ENCODE results near the gene LDLRAD4.

The LDLRAD4 gene

GRCh38 chr18:13300029-13300428 lies 81.5 kb downstream of the LDLRAD4 start:
- Histone ChIP-seq H3K36me3 (ENCODE audit: insufficient read depth, low read length) (no peaks in the 10 kb centered on the region), H3K4me1 (ENCODE audit: control insufficient read depth, insufficient read depth, low read length, unreplicated experiment) (no peaks in the 10 kb centered on the region), H3K4me3 (ENCODE audit: low read depth, low read length) (no peak overlapping the region), H3K27ac (ENCODE audit: low read depth, low read length) (no peak overlapping the region), H2AFZ (ENCODE audit: low read length, unreplicated experiment) (no peak overlapping the region), H3K27me3 (ENCODE audit: insufficient read depth, low read length) (peaks cover 9% of the 10 kb centered on the region; the same call in 1 of the 2 replicates), H3K79me2 (ENCODE audit: control insufficient read depth, insufficient read depth, low read length, unreplicated experiment) (no peaks in the 10 kb centered on the region)

- peaks cover 15% of the 10 kb centered on the region; the same call in 1 of the 2 replicates for H3K27me3 ChIP-seq (ENCODE audit: insufficient read depth, low read length)
- H3K36me3 ChIP-seq (ENCODE audit: insufficient read depth, low read length) = no peaks in the 10 kb centered on the region
- no peak overlapping the region for H3K27ac ChIP-seq (ENCODE audit: low read depth, low read length)
- no peak overlapping the region for H2AFZ ChIP-seq (ENCODE audit: low read length, unreplicated experiment)
- no peaks in the 10 kb centered on the region for H3K79me2 ChIP-seq (ENCODE audit: control insufficient read depth, insufficient read depth, low read length, unreplicated experiment)
- H3K4me3 ChIP-seq (ENCODE audit: low read depth, low read length) = no peak overlapping the region
- H3K4me1 ChIP-seq (ENCODE audit: control insufficient read depth, insufficient read depth, low read length, unreplicated experiment) = no peaks in the 10 kb centered on the region
These were observed 82.2 kb downstream of the LDLRAD4 start for GRCh38 chr18:13300796-13301195.

DNA sequence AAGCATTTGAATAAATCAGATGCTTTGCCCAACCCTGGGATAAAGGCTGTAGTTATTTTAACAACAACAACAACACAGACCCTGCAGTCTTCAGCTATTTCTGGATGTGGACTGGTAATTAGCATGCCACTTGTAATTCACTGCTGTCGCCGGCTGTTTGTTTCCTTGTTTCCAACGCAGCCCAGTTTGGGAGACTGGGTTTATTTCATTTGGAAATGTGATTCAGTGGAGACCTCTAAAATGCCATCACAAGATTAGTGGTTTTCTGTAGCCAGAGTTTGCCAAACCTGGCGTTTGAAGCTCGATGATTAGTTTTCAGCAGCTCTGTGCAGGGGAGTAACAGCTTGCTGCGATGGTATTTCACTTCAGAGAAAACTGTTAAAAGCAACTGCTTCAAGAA lies 83.5 kb downstream of the LDLRAD4 start:
- Histone ChIP-seq H3K4me1 (ENCODE audit: control insufficient read depth, insufficient read depth, low read length, unreplicated experiment) (no peaks in the 10 kb centered on the region), H2AFZ (ENCODE audit: low read length, unreplicated experiment) (no peak overlapping the region)

GRCh38 chr18:13302457-13303225 lies 84.1 kb downstream of the LDLRAD4 start:
- no peak overlapping the region for H3K4me3 ChIP-seq (ENCODE audit: low read depth, low read length)
- no peak overlapping the region for H3K27ac ChIP-seq (ENCODE audit: low read depth, low read length)
- H3K27me3 ChIP-seq (ENCODE audit: insufficient read depth, low read length) = peaks cover 27% of the 10 kb centered on the region
- no peaks in the 10 kb centered on the region for H3K4me1 ChIP-seq (ENCODE audit: control insufficient read depth, insufficient read depth, low read length, unreplicated experiment)
- no peak overlapping the region for H2AFZ ChIP-seq (ENCODE audit: low read length, unreplicated experiment)
- H3K79me2 ChIP-seq (ENCODE audit: control insufficient read depth, insufficient read depth, low read length, unreplicated experiment) = no peaks in the 10 kb centered on the region
- no peaks in the 10 kb centered on the region for H3K36me3 ChIP-seq (ENCODE audit: insufficient read depth, low read length)

More for the DNA sequence above, 83.5 kb downstream of the LDLRAD4 start:
- Histone ChIP-seq H3K36me3 (ENCODE audit: insufficient read depth, low read length) (no peaks in the 10 kb centered on the region), H3K27me3 (ENCODE audit: insufficient read depth, low read length) (peaks cover 27% of the 10 kb centered on the region), H3K79me2 (ENCODE audit: control insufficient read depth, insufficient read depth, low read length, unreplicated experiment) (no peaks in the 10 kb centered on the region), H3K4me3 (ENCODE audit: low read depth, low read length) (no peak overlapping the region), H3K27ac (ENCODE audit: low read depth, low read length) (no peak overlapping the region)

DNA sequence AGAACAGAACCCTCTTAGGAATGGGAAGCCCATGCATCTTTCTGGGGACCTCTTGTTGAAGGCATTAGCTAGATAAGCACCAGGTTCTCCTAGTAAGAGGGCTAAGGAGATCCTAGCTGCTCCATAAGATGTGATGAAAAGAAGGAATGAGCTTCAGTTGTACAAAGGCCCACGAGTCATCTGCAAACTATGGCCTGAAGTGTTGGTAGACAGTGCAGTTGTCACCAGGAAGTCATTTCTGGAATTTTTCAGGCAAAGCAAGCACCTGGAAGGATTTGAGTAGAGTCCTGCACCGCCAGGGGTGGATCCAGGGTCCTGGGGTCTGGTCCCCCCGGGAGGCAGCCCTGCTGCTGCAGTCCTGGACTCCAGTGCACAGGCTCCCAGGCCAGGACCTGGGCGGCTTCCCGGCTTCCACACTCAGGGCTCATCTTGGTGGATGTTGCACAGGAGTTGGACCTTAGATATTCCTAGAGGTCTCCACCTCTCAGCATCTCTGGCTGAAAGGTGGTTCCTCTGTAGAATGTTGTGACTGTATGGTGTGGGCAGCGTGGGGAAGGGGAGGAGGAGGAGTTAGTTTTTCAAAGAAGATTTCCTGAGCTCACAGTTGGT lies 85.3 kb downstream of the LDLRAD4 start:
- H3K27me3 ChIP-seq (ENCODE audit: insufficient read depth, low read length) = peaks cover 27% of the 10 kb centered on the region
- no peaks in the 10 kb centered on the region for H3K36me3 ChIP-seq (ENCODE audit: insufficient read depth, low read length)
- no peak overlapping the region for H2AFZ ChIP-seq (ENCODE audit: low read length, unreplicated experiment)
- no peak overlapping the region for H3K4me3 ChIP-seq (ENCODE audit: low read depth, low read length)
- H3K79me2 ChIP-seq (ENCODE audit: control insufficient read depth, insufficient read depth, low read length, unreplicated experiment) = no peaks in the 10 kb centered on the region
- no peaks in the 10 kb centered on the region for H3K4me1 ChIP-seq (ENCODE audit: control insufficient read depth, insufficient read depth, low read length, unreplicated experiment)
- no peak overlapping the region for H3K27ac ChIP-seq (ENCODE audit: low read depth, low read length)

DNA sequence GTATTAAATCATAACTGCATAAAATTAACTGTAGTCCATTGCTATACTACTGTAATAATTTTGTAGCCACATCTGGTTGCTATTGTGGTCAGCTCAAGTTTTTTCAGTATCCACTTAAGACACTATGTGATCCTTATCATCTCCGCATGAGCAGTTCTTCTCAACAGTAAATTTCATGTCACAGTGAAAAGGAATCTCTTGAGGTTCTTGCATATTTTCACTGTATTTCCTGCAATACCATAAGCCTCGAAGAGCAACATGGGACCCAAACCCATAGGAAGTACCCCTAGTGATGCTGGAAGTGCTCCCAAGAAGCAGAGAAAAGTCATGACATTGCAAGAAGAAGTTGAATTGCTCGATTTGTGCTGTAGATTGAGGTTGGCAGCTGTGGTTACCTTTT lies 86.7 kb downstream of the LDLRAD4 start:
- Histone ChIP-seq H3K36me3 (ENCODE audit: insufficient read depth, low read length) (no peaks in the 10 kb centered on the region), H3K27me3 (ENCODE audit: insufficient read depth, low read length) (peaks cover 27% of the 10 kb centered on the region), H3K27ac (ENCODE audit: low read depth, low read length) (no peak overlapping the region), H3K4me1 (ENCODE audit: control insufficient read depth, insufficient read depth, low read length, unreplicated experiment) (no peaks in the 10 kb centered on the region), H3K79me2 (ENCODE audit: control insufficient read depth, insufficient read depth, low read length, unreplicated experiment) (no peaks in the 10 kb centered on the region), H2AFZ (ENCODE audit: low read length, unreplicated experiment) (no peak overlapping the region), H3K4me3 (ENCODE audit: low read depth, low read length) (no peak overlapping the region)

DNA sequence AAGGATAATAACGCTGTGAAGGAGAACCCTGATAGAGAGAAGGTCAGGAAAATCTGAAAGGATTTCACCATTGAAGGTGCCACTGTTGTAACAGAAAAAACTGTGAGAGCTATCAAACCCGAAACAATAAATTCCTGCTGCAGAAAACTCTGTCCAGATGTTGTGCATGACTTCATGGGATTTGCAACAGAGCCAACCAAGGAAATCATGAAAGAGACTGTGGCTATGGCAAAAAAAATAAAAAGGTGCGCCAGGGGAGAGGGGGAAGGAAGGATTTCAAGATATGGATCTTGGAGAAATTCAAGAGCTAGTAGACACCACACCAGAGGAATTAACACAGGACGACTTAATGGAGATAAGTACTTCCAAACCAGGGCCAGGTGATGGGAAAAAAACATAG lies 88.0 kb downstream of the LDLRAD4 start:
- no peak overlapping the region for H3K27ac ChIP-seq (ENCODE audit: low read depth, low read length)
- peaks cover 27% of the 10 kb centered on the region for H3K27me3 ChIP-seq (ENCODE audit: insufficient read depth, low read length)
- no peak overlapping the region for H3K4me3 ChIP-seq (ENCODE audit: low read depth, low read length)

DNA sequence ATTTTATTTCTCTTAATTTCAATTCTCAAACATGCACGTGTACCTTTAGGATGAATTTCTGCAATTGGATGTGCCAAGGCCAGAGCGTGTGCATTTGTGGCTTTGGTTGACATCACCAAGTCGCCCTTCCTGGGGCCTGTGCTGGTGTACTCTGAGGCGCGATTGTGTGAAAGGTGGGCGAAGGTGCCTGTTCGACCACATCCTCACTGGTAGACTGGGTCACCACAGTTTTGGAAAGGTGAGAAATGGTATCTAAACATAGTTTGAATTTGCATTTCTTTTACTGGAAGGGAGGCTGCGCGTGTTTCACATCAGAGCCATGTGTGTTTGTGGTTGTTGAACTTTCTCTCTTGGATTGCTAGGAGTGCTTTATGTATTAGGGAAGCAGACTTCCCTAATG lies 89.8 kb downstream of the LDLRAD4 start:
- H3K36me3 ChIP-seq (ENCODE audit: insufficient read depth, low read length) = no peaks in the 10 kb centered on the region
- no peaks in the 10 kb centered on the region for H3K4me1 ChIP-seq (ENCODE audit: control insufficient read depth, insufficient read depth, low read length, unreplicated experiment)
- no peak overlapping the region for H3K4me3 ChIP-seq (ENCODE audit: low read depth, low read length)
- H2AFZ ChIP-seq (ENCODE audit: low read length, unreplicated experiment) = no peak overlapping the region
- no peak overlapping the region for H3K27ac ChIP-seq (ENCODE audit: low read depth, low read length)
- H3K79me2 ChIP-seq (ENCODE audit: control insufficient read depth, insufficient read depth, low read length, unreplicated experiment) = no peaks in the 10 kb centered on the region
- peaks cover 18% of the 10 kb centered on the region; the same call in 1 of the 2 replicates for H3K27me3 ChIP-seq (ENCODE audit: insufficient read depth, low read length)

More for the DNA sequence above, 88.0 kb downstream of the LDLRAD4 start:
- Histone ChIP-seq H2AFZ (ENCODE audit: low read length, unreplicated experiment) (no peak overlapping the region), H3K36me3 (ENCODE audit: insufficient read depth, low read length) (no peaks in the 10 kb centered on the region), H3K4me1 (ENCODE audit: control insufficient read depth, insufficient read depth, low read length, unreplicated experiment) (no peaks in the 10 kb centered on the region), H3K79me2 (ENCODE audit: control insufficient read depth, insufficient read depth, low read length, unreplicated experiment) (no peaks in the 10 kb centered on the region)

- H3K36me3 ChIP-seq (ENCODE audit: insufficient read depth, low read length) = no peaks in the 10 kb centered on the region
- H2AFZ ChIP-seq (ENCODE audit: low read length, unreplicated experiment) = no peak overlapping the region
- no peak overlapping the region for H3K4me3 ChIP-seq (ENCODE audit: low read depth, low read length)
- no peak overlapping the region for H3K27ac ChIP-seq (ENCODE audit: low read depth, low read length)
- no peaks in the 10 kb centered on the region for H3K4me1 ChIP-seq (ENCODE audit: control insufficient read depth, insufficient read depth, low read length, unreplicated experiment)
- peaks cover 18% of the 10 kb centered on the region; the same call in 1 of the 2 replicates for H3K27me3 ChIP-seq (ENCODE audit: insufficient read depth, low read length)
- H3K79me2 ChIP-seq (ENCODE audit: control insufficient read depth, insufficient read depth, low read length, unreplicated experiment) = no peaks in the 10 kb centered on the region
These were observed 90.6 kb downstream of the LDLRAD4 start for GRCh38 chr18:13309031-13309747.

DNA sequence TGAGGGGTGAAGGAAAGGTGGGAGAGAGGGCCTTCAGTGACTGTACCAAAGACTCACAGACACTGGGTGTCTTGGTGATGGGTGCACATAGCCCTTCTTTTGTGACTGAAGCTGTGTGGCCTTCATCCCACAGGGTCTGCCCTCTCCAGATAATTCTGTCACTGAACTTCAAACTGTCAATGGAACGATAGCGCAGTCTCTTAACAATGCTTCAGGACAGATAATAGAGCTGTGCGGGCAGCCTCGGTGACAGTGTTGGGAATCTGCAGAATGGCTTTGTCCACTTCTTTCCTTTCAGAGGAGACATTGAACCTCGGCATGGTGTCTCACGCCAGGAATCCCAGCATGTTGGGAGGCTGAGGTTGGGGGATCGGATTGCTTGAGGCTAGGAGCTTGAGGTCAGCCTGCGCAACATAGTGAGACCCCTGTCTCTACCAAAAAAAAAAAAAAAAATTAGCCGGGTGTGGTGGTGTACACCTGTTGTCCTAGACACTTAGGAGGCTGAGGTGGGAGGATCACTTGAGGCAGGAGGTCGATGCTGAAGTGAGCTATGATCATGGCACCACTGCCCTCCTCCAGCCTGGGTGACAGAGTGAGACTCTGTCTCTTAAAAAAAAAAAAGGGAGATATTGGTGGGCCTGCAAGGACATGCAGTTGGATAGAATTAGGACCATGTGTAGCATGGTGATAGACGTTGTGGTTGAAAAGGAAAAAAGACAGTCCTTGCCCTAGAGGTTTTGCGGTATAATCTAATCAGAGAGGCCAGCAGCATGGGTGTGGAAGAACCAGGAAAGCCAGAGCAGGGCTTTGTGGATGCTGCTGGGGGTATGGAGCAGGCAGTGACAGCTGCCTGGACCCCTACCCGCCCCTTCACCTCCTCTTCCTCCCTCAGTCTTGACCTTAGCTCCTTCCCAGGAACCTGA lies 91.4 kb downstream of the LDLRAD4 start:
- Histone ChIP-seq H3K4me3 (ENCODE audit: low read depth, low read length) (no peak overlapping the region), H3K27ac (ENCODE audit: low read depth, low read length) (no peak overlapping the region), H3K4me1 (ENCODE audit: control insufficient read depth, insufficient read depth, low read length, unreplicated experiment) (no peaks in the 10 kb centered on the region)

More for the DNA sequence above, 91.4 kb downstream of the LDLRAD4 start:
- H3K36me3 ChIP-seq (ENCODE audit: insufficient read depth, low read length) = no peaks in the 10 kb centered on the region
- H2AFZ ChIP-seq (ENCODE audit: low read length, unreplicated experiment) = no peak overlapping the region
- peaks cover 18% of the 10 kb centered on the region; the same call in 1 of the 2 replicates for H3K27me3 ChIP-seq (ENCODE audit: insufficient read depth, low read length)
- no peaks in the 10 kb centered on the region for H3K79me2 ChIP-seq (ENCODE audit: control insufficient read depth, insufficient read depth, low read length, unreplicated experiment)
